C1 segment of cervical spinal cord (tissue), 14 donors: ENCODE data around the gene LIMCH1.
"Not testable (repeated sequence)": the region's sequence is repeated elsewhere in the genome, so short reads cannot be mapped to it uniquely, and the experiment has no call there.

Source experiments
- DNase-seq, 14 donors: peaks; one replicate each; lab custom pipeline; 2025; lab: John Stamatoyannopoulos, UW

LIMCH1 gene

DNA sequence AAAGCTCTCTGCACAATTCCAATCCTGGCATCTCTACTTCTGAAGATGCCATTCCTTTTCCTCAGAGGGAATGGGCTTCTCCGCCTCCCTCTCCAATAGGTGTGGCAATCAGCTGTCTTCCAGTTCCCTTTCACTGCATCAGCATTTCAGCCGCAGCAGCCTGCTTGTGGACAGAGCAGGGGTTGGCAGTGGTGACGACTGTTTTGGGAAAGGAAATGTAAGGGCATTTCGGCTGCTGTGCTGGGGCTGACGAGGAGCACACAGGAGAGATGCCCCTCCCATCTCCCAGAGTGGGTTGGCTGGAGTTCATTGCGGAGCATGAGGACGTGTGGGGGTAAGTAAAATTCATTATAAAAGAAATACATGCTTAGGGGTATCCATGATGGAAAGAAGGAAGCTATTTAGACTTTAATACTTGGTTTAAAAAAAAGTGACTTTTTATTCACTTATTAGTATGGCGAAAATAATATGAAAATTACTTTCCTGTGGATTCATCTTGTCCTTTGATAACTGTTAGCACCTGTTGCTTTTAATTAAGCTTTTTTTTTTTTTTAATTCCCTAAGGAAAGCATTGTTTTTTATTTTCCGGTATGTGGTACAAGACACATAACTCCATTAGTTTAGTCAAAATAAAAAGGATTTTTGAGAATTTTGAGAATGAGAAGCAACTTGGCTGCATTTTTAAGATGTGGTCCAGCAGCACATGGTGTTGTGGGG is at the start of gene LIMCH1:
Gene LIMCH1, plus strand, starts transcription at position 141 of the 717 bp plus-strand sequence. CDS start 67,839 bp downstream, outside the sequence.
- peak in 2 of 14 donors; percentile 13 to 62 for DNase-seq

- DNase-seq: not testable (repeated sequence)
Observed at GRCh38 chr4:41491081-41491576, 46.8 kb upstream of the LIMCH1 start.

DNA sequence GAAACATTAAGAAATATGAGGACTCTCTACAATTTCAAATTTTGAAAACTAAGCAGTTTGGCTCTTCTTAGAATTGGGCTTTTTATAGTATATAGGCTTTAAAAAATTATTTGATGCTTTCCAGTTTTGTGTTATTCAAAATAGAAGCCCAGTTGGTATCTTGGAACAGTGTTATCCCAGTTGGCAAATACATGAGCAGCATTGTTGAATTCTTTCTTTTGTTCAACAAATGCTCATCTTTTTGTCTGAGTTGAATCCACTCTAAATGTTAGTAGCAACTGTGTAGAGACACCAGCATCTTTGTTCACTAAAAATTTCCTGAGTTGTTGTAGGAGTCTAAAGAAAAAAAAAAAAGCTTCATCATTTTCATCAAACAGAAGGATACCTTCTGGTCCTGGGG is 41.0 kb upstream of the LIMCH1 start:
- DNase-seq: no peak

DNA sequence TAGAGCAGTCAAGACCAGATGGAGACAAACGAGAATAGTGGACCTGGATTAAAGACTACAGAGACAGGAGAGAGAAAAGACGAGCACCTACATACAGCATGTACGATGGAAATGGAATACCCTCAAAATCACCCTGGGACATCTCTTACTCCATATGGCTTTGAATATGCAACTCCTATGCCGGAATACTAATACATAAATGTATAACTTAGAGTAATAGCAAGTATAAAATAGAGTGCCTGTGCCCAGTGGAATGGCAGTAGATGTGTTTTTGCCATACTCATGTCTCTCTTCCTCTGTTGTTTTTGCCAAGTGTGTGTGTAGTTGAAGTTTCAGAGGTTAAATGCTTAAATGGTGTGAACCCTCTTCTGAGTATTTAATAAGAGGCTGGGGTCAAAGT is 39.8 kb upstream of the LIMCH1 start:
- DNase-seq: no peak

- DNase-seq: no peak
Observed at GRCh38 chr4:41504167-41504818, 33.7 kb upstream of the LIMCH1 start.

DNA sequence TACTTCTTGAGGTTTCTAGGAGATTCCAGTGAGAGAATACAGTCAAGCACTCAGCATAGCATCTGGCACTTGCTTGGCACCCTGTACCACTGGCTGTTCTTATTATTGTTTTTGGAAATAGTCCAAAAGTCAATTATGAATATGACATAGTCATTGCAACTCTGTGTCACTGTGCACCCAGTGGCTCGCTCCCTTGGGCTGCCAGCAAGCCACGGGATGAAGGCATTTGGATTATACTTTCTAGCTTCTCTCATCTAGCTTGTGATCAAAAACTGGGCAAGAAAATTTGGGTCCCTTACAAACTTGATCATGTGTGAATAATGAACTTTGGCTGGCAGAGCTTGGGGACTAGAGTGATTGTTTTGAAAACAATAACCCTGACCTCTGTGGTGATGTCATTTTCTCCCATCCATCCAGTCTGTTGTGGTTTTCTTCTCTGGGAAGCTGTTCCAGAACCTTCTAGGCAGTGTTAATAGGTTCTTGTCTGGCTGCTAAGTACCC is 32.7 kb upstream of the LIMCH1 start:
- DNase-seq: peak in 9 of 14 donors; percentile 12 to 53 (median 21)

- no peak for DNase-seq
Observed at GRCh38 chr4:41506130-41506529, 31.8 kb upstream of the LIMCH1 start.

DNA sequence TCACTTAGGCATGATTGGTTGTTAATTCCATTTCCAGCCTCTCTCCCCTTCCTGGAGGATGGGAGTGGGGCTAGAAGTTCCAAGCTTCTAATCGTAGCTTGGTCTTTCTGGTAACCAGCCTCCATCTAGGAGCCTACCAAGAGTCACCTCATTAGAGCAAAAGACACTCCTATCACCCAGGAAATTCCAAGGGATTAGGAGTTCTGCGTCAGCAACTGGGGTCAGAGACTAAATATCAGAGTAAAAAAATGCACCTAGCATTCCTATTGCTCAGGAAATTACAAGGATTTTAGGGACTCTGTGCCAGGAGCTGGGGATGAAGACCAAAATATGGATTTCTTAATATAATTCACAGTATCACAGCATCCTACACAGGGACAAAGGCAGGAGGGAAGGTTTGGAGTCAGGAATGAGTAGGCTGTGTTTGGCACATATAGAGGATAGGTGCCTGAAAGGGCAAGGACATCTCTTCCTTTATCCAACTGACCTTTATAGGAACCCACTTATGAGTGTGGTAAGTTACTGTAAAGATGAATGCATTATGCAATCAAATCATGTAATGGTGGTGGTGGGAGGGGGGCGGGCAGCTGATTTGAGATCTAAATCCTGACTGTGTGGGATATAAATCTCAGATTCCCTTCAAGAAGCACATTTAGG is 30.5 kb upstream of the LIMCH1 start:
- DNase-seq: no peak

DNA sequence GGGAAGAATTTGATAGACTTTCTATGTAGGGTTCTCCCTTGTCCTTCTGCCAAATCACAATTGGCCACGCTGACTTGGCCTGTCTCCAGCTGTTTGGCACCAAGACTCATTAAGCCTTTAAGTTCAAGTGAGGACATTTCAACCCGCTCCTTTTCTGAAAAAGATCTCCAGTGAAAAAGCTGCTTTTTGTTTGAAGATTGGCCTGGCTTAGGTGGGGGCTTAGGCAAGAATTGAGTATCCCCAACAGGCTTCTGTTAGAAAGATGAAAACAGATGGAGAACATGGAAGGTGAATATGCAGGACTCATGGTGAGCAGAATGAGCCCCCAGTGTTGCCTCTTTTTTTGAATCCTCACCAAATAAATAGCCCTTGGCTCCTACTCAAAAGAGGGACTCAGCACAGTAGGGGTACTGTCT is 28.5 kb upstream of the LIMCH1 start:
- DNase-seq: peak in 4 of 14 donors; percentile 3 to 54 (median 22)

- no peak for DNase-seq
Observed at GRCh38 chr4:41510179-41510578, 27.8 kb upstream of the LIMCH1 start.

- DNase-seq: no peak
Observed at GRCh38 chr4:41512136-41512535, 25.8 kb upstream of the LIMCH1 start.

DNA sequence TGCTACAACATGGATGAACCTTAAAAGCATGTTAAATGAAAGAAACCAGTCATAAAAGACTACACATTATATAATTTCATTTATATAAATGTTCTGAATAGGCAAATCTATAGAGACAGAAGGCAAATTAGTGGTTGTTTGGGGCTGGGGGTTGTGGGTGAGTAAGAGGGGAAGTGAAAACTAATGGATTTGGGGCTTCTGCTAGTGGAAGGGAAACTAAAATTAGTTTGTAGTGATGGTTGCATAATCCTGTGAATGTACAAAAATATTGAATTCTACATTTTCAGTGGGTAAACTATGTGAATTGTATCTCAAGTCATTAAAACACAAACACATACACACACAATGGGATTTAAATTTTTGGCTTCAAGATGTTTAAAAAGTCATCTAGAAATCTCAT is 25.4 kb upstream of the LIMCH1 start:
- no peak for DNase-seq

- no peak for DNase-seq
Observed at GRCh38 chr4:41514169-41514568, 23.8 kb upstream of the LIMCH1 start.

- no peak for DNase-seq
Observed at GRCh38 chr4:41514766-41515481, 23.0 kb upstream of the LIMCH1 start.

DNA sequence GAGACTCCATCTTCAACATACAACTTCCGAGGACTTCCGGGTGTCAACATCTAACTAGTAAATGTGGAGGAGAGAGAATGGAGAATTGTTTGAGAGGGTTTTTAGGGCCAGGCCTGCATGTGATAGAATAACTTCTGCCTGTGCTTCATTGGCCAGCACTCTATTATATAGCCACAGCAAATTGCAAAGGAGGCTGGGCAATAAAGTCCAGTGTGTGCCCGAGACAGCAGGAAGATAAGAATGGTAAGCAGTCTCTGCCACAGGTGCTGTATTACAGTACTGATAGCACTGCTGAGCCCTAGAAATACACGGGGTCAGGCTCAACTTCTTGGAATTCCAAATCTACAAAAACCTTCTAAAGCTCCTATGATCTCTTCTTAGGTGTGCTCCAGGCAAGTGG is 20.8 kb upstream of the LIMCH1 start:
- no peak for DNase-seq

DNA sequence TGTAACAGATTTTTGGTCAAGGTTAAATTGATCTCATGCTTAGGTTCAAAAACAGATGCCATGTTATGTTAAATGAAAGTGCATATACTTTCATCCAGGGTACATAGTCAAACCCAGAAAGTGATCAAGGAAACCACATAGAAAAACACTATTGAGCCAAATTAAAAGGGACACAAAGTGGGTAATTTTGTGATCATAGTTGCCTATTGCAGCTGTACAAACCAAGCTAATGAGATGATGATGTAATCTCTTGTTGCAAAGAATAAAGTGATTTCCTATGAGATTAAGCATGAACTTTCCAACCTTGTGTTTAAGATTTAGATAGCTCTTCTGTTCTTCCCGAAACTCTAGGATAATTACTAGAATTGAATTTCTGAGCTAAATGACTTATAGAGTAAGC is 20.2 kb upstream of the LIMCH1 start:
- DNase-seq: no peak

DNA sequence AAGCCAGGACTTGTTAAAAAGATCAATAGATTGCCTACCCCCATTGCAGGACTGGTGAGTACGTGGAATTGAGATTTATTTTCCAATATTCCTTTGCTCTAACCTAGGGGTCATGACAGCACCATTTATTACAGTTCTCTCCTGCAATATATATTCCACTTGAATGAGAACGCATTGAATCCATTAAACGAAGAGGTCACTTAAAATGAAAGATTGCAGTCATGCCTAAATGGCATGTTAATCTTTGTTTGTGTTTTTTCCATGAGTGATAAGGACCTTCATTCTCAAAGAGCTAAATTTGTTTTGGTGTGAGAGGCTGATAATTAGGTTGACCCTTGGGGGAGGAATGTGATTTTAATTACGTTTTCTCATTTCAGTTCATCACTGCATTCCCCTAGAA is 13.5 kb upstream of the LIMCH1 start:
- no peak for DNase-seq

DNA sequence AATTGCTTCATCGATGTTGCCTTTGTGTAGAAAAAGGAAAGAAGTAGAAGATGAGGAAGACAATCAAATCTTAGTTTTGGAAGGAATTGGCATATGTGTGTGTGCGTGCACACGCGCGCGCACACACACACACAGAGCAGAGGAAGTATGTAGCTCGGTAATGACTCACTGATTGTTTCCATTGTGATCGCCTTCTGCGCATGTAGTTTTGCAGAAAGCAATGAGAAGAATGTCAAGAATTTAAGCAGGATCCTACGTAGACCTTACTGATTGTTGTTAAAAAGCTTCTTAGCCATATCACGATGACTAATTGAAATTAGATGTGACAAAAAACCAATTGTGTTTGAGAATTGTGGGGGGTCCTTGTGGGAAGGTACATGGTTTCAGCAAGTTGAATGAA is 12.8 kb upstream of the LIMCH1 start:
- DNase-seq: no peak

- no peak for DNase-seq
Observed at GRCh38 chr4:41526628-41527027, 11.3 kb upstream of the LIMCH1 start.

DNA sequence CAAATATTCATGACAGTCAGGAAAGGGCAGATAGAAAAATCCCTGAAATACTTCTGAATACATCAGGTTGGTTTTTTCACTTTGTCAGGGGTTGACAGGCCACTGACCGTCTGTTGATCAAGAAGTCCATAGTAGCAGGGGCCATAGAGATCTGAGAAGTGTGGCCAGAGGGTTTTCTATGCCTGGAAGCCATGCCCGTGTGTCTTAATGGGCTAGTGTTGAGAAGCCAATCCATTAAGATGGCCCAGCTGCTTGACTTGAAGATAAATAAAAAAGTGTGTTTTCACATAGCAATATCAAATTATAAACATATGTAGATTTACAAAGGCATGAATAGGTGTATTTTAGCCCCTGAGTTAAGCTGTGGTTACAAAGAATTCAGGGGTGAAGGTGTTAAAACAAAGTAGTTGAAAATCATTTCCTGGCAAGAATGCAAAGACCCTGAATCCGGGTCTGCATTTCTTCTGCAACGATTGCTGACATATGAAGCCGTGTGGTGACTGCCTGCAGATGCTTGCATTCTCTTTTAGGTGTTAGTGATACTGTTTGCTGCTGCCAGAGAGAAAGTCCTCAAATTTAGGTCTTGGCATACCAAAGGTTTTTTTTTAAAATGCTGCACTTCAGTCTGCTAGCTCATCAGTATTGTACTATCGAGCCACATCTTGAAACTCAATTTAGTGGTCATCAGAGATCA is 9.3 kb upstream of the LIMCH1 start:
- DNase-seq: no peak

GRCh38 chr4:41530741-41531140 is 7.2 kb upstream of the LIMCH1 start:
- DNase-seq: no peak
